HUES48 (cell line): ENCODE data around the gene RAB31.
A peak's percentile ranks its signal among the peaks of the same experiment; 100 is the strongest.

Source experiments
- H3K27ac ChIP-seq: one replicate; pipeline ENCODE4 v1.7.0; 2013; ENCODE audit warnings: low read depth, low read length, inconsistent platforms
- H3K27me3 ChIP-seq: 2 replicates; pipeline ENCODE4 v1.6.1; 2013; ENCODE audit warnings: mild to moderate bottlenecking, low read length; ENCODE audit not compliant: control insufficient read depth, insufficient read depth
- H3K36me3 ChIP-seq: 2 replicates; pipeline ENCODE4 v1.6.1; 2013; ENCODE audit warnings: low read length; ENCODE audit not compliant: control insufficient read depth, insufficient read depth
- H3K4me1 ChIP-seq: 2 replicates; pipeline ENCODE4 v1.6.1; 2013; ENCODE audit warnings: mild to moderate bottlenecking, low read length; ENCODE audit not compliant: control insufficient read depth, insufficient read depth
- H3K4me3 ChIP-seq: 2 replicates; pipeline ENCODE4 v1.5.1; 2013; ENCODE audit warnings: mild to moderate bottlenecking, low read depth, low read length
- H3K9ac ChIP-seq: 2 replicates; pipeline ENCODE4 v1.6.1; 2013; ENCODE audit warnings: mild to moderate bottlenecking, low read depth, low read length, moderate library complexity
- H3K9me3 ChIP-seq: 2 replicates; pipeline ENCODE4 v1.6.1; 2013; ENCODE audit warnings: low read length; ENCODE audit not compliant: control insufficient read depth, insufficient read depth

The RAB31 gene

DNA sequence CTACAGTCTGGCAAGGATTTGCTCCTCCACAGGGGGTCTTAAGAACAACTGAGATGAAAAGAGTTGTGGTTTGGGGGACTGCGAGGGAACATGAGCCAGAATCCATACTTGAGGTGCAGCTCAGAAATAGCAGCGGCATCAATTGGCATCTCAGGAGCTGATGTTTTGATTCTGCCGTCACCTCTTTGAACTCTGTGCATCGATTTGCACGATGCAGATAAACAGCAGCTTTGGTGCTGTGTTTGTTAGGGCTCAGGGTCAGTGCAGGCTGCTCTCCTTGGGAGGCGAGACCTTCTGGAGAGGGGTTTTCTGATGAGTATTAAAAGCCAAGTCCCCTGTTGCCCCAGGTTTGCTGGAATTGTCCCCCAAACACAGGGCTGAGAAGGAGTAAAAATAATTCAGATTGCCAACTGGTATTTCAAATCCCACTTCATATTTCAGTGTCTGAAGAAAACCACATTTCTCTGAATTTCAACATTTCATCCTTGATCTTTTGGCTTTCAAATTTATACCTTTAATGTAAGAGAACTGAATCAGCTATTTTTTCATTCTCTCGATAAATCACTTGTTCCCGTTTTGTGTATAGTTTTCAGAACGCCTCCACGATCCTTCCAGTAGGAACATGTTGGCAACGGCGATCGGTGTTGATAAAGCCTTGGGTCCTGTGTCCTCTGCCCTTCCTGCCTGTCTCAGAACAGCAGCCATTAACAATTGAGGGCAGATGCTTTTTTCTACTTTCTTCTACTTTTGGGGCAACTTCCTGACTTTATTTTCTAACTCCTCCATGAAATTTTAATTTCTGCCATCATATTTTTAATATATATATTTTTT is 65.0 kb downstream of the RAB31 start:
- Histone ChIP-seq H3K9ac (no peak overlapping the region), H3K4me3 (no peak overlapping the region), H3K27ac (no peak overlapping the region), H3K4me1 (peaks cover 4% of the 10 kb centered on the region; the same call in 1 of the 2 replicates), H3K27me3 (no peaks in the 10 kb centered on the region), H3K9me3 (no peaks in the 10 kb centered on the region), H3K36me3 (no peaks in the 10 kb centered on the region)

DNA sequence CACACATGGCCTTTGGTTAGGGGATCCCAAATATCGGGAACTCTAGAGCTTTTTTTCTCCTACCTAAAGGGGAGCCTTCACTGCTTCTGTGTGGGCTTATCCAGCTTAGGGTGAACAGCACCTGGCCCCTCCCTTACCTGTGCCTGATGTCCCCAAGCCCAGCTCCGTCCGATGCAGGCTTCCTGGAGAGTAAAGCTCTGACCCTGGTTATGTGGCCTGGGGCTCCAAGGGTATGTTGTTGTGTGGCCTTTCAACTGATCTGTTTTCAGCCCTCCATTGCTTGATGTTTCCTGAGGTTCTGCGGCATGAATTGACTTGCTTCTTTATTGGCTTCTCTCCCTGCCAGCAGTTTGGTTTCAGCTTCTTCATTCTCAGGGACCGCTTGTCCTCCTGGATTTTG is 66.0 kb downstream of the RAB31 start:
- no peaks in the 10 kb centered on the region for H3K27me3 ChIP-seq
- no peak overlapping the region for H3K9ac ChIP-seq
- H3K4me3 ChIP-seq: no peak overlapping the region
- no peaks in the 10 kb centered on the region for H3K9me3 ChIP-seq
- peaks cover 4% of the 10 kb centered on the region; the same call in 1 of the 2 replicates for H3K4me1 ChIP-seq
- H3K36me3 ChIP-seq: no peaks in the 10 kb centered on the region
- H3K27ac ChIP-seq: no peak overlapping the region

DNA sequence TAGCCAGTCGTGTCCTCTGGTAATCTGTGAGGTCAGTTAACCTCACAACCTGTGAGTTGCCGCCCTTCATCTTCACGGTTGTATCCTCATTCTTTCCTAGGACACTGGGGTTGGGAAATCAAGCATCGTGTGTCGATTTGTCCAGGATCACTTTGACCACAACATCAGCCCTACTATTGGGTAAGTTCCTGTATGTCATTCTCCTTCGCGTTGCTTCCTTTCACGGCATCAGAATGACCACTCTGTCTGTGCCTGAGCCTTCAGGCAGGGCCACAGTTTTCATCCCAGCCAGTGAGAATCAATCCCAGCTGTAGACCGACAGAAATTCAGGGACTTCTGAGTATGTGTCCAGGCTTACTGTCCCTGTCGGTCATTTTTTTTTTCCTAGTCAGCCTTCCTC is 67.1 kb downstream of the RAB31 start:
- Histone ChIP-seq H3K27ac (no peak overlapping the region), H3K4me1 (peaks cover 4% of the 10 kb centered on the region; the same call in 1 of the 2 replicates), H3K36me3 (no peaks in the 10 kb centered on the region)

DNA sequence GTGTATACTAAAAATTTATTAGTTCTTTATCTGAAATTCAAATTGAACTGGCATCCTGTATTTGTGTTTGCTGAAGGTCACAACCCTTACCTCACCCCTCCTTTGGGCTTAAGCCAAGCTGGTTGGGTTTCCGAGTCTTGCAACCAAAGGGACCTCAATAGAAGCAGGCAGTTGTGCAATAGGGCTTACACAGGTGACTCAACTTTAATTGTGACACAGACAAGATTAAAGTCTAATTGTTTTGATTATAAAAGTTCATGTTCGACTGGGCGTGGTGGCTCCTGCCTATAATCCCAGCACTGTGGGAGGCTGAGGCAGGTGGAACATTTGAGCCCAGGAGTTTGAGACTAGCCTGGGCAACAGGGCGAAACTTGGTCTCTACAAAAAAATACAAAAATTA is 71.5 kb downstream of the RAB31 start:
- H3K27me3 ChIP-seq: no peaks in the 10 kb centered on the region
- H3K9me3 ChIP-seq: no peaks in the 10 kb centered on the region
- no peaks in the 10 kb centered on the region for H3K4me1 ChIP-seq
- H3K27ac ChIP-seq: no peak overlapping the region
- H3K36me3 ChIP-seq: no peaks in the 10 kb centered on the region
- H3K9ac ChIP-seq: no peak overlapping the region
- no peak overlapping the region for H3K4me3 ChIP-seq

More for the DNA sequence above, 67.1 kb downstream of the RAB31 start:
- Histone ChIP-seq H3K27me3 (no peaks in the 10 kb centered on the region), H3K9ac (no peak overlapping the region), H3K4me3 (no peak overlapping the region), H3K9me3 (no peaks in the 10 kb centered on the region)

DNA sequence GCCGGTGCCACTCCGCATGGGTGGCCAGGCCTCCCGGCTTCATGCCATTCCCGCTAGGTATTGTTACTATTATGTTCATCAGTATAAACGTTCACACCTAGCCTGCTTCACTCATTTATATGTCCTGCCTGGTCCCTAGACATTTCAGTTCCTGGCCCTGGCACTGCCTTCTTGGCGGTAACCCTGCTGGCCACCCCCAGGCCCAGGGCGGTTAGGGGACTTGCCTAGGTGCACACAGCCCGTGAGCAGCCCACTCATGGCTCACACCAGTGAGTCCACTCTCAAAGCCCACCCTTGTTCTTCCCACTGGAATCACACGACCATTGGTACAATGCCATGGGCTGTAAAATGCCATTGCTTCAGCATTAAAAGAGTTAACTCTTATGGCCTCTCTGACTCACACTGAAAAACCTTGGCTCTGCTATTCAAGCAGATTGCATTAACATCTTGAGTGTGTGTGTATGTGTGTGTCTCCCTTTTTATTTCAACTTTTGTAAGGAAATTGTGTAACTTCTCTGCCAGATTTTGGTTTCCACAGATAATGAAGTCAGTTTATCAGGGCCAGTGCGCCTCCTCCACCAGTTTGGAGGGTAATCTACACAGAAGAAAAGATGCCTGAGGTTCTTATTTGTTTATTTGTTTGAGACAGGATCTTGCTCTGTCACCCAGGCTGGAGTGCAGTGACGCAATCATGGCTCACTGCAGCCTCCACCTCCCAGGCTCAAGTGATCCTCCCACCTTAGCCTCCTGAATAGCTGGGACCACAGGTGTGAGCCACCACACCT is 74.2 kb downstream of the RAB31 start:
- peak overlapping the region; percentile 17 for H3K27ac ChIP-seq
- no peaks in the 10 kb centered on the region for H3K36me3 ChIP-seq
- H3K4me3 ChIP-seq: no peak overlapping the region
- H3K27me3 ChIP-seq: no peaks in the 10 kb centered on the region
- no peaks in the 10 kb centered on the region for H3K4me1 ChIP-seq
- H3K9me3 ChIP-seq: no peaks in the 10 kb centered on the region
- no peak overlapping the region for H3K9ac ChIP-seq

DNA sequence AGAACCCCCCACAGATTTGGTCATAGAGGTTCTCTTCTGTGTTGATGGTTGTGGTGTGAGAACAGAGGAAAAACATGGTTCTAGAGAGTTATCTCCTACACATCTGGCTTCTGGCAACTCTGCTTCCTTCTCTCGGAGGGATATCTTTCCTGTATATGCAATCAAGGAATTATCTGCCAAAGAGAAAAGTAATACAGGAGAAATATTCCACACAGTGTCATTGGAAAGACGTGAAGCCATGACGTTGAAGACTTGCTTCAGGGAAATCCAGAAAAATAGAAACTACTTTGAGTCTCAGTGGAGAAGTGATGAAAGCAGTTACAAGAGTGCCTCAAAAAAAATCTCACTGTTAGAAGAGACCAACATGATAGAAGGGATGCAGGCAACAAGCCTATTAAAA is 78.5 kb downstream of the RAB31 start:
- no peak overlapping the region for H3K27ac ChIP-seq
- H3K4me3 ChIP-seq: no peak overlapping the region
- H3K36me3 ChIP-seq: no peaks in the 10 kb centered on the region
- no peaks in the 10 kb centered on the region for H3K9me3 ChIP-seq
- no peak overlapping the region for H3K9ac ChIP-seq
- no peaks in the 10 kb centered on the region for H3K4me1 ChIP-seq
- no peaks in the 10 kb centered on the region for H3K27me3 ChIP-seq

DNA sequence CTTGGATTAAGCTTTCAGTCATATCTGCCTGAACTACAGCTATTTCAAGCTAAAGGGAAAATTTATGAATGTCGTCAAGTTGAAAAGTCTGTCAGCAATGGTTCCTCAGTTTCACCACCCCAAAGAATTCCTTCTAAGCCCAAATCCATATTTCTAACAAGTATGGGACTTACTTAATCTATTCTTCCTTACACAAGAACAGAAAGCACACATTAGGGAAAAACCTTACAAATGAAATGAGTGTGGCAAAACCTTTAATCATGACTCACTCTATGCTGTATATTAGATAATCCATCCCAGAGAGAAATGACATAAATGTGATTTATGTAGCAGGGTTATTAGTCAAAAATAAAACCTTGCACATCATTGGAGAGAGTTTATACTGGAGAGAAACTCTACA is 78.9 kb downstream of the RAB31 start:
- no peaks in the 10 kb centered on the region for H3K4me1 ChIP-seq
- no peaks in the 10 kb centered on the region for H3K36me3 ChIP-seq
- H3K9me3 ChIP-seq: no peaks in the 10 kb centered on the region
- no peaks in the 10 kb centered on the region for H3K27me3 ChIP-seq
- H3K4me3 ChIP-seq: no peak overlapping the region
- H3K27ac ChIP-seq: no peak overlapping the region
- no peak overlapping the region for H3K9ac ChIP-seq

DNA sequence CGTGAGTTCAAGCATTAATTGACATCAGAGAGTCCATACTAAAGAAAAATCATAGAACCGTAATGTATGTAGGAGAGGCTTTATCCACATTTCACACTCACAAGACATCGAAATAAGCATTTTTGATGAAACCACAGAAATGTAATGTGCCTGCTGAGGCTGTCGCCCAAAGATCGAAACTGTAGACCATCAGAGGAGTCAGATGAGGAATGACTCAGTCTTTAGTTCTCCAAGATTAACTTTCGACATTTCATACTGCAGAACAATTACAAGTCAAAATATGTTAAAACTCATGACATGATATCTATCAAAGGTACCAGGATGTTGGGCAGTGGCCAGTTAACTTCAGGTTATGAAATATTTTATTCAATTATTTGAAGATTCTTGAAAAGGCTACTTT is 79.6 kb downstream of the RAB31 start:
- no peaks in the 10 kb centered on the region for H3K9me3 ChIP-seq
- H3K9ac ChIP-seq: no peak overlapping the region
- no peak overlapping the region for H3K27ac ChIP-seq

DNA sequence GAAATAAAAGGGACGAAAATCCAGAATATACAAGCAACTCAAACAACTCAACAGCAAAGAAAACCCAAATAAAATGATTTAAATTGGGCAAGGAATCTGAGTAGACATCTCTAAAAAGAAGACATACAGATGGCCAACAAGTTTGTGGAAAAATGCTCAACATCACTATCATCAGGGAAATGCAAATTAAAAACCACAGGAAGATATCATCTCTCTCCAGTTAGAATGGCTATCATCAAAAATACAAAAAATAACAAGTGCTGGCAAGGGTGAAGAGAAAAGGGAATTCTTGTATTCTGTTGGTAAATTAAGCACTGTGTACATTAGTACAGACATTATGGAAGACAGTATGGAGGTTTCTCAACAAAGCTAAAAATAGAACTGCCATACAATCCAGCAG is 80.0 kb downstream of the RAB31 start:
- Histone ChIP-seq H3K27me3 (no peaks in the 10 kb centered on the region), H3K9ac (no peak overlapping the region), H3K36me3 (no peaks in the 10 kb centered on the region), H3K27ac (no peak overlapping the region), H3K4me3 (no peak overlapping the region), H3K9me3 (no peaks in the 10 kb centered on the region), H3K4me1 (no peaks in the 10 kb centered on the region)

More for the DNA sequence above, 79.6 kb downstream of the RAB31 start:
- Histone ChIP-seq H3K4me3 (no peak overlapping the region), H3K36me3 (no peaks in the 10 kb centered on the region), H3K4me1 (no peaks in the 10 kb centered on the region), H3K27me3 (no peaks in the 10 kb centered on the region)

DNA sequence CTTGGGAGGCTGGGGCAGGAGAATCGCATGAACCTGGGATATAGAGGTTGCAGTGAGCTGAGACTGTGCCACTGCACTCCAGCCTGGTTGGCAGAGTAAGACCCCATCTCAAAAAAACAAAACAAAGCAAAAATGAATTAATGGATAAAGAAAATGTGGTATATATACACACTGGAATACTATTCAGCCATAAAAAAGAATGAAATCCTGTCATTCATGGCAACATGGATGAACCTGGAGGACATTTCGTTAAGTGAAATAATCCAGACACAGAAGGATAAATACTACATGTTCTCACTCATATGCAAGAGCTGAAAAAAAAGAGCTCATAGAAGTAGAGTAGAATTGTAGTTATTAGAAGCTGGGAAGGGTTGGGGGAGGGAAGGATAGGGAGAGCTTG is 80.8 kb downstream of the RAB31 start:
- Histone ChIP-seq H3K27ac (no peak overlapping the region), H3K36me3 (no peaks in the 10 kb centered on the region), H3K9ac (no peak overlapping the region), H3K27me3 (no peaks in the 10 kb centered on the region), H3K4me1 (no peaks in the 10 kb centered on the region), H3K9me3 (no peaks in the 10 kb centered on the region), H3K4me3 (no peak overlapping the region)

DNA sequence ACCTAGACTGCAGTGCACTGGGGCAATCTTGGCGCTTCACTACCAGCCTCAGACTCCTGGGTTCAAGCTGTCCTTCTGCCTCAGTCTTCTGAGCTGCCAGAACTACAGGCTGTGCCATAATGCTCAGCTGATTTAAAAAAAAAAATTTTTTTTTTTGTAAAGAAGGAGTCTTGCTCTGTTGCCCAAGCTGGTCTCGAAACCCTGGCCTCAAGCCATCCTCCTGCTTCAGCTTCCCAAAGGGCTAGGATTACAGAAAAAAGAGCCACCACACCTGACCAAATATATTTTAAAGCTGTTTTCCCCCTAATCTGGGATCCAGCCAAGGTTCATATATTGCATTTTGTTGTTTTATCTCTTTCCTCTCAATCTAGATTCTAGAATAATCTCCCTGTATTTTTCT is 82.2 kb downstream of the RAB31 start:
- H3K9me3 ChIP-seq: no peaks in the 10 kb centered on the region
- no peak overlapping the region for H3K27ac ChIP-seq
- H3K36me3 ChIP-seq: no peaks in the 10 kb centered on the region
- H3K4me1 ChIP-seq: no peaks in the 10 kb centered on the region
- no peak overlapping the region for H3K4me3 ChIP-seq
- no peak overlapping the region for H3K9ac ChIP-seq
- H3K27me3 ChIP-seq: no peaks in the 10 kb centered on the region
